GM19397 (cell line): Measurements from ENCODE around the gene MET.

Source experiments
- ATAC-seq: cut with Tn5 transposase; IDR thresholded peaks from one replicate; pipeline ENCODE4 v1.9.1; 2021; ENCODE audit warnings: mild to moderate bottlenecking, moderate library complexity; ENCODE audit not compliant: unreplicated experiment

Gene MET

GRCh38 chr7:116780966-116781365, 109.0 kb downstream of the MET start:
- no peak for ATAC-seq

GRCh38 chr7:116781584-116781983, 109.6 kb downstream of the MET start:
- no peak for ATAC-seq

DNA sequence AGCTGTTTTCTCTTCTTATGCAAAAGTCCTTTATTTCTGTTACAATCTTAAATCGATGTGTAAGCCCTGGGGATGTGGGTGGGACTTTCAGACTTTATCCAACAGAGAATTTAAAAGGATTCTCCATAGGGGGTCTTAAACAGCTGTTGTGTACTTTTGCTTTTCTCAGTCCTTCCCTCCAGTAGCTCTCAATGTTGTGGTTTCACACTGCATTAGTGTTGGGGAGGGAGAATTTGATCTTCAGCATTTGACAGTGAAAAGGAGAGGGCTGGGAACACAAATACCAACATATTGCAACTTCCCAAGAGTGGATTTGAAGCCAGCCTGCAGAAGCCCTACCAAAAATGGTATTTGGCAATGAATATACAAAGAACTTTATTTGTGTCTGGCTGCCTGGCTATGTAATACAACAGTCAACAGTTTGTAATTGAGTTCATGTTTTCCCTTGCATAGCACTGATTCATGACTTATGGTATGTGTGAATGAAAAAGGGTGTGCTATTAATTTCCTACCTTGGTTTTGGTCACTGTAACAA, 110.2 kb downstream of the MET start:
- ATAC-seq = no peak

- no peak for ATAC-seq
Measured at GRCh38 chr7:116783666-116784318, 111.8 kb downstream of the MET start.

DNA sequence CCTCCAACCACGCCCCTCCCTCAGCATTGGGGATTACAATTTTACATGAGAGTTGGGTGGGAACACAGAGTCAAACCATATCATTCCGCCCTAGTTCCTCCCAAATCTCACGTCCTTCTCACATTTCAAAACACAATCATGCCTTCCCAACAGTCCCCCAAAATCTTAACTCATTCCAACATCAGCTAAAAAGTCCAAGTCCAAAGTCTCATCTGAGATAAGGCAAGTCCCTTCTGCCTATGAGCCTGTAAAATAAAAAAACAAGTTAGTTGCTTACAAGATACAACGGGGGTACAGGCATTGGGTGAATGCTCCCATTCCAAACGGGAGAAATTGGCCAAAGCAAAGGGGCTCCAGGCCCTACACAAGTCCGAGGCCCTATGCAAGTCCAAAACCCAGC, 112.7 kb downstream of the MET start:
- no peak for ATAC-seq

DNA sequence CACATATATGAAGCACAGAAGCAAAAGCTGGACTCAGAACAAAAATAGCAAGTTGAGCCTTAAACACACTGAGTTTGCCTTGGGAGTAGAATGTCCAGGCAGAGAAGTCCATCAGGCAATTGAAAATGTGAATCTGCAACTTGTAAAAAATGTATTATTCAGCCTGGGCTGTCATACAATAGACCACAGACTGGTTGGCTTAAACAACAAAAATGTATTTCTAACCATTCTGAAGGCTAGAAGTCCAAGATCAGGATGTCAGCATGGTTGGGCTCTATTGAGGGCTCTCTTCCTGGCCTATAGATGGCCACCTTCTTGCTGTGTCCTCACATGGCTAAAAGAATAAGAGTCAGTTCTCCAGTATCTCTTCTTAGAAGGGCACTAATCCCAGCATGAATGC, 113.8 kb downstream of the MET start:
- no peak for ATAC-seq

GRCh38 chr7:116786791-116787443, 114.9 kb downstream of the MET start:
- peak; percentile 99 for ATAC-seq

- no peak for ATAC-seq
Measured at GRCh38 chr7:116787881-116788280, 115.9 kb downstream of the MET start.

DNA sequence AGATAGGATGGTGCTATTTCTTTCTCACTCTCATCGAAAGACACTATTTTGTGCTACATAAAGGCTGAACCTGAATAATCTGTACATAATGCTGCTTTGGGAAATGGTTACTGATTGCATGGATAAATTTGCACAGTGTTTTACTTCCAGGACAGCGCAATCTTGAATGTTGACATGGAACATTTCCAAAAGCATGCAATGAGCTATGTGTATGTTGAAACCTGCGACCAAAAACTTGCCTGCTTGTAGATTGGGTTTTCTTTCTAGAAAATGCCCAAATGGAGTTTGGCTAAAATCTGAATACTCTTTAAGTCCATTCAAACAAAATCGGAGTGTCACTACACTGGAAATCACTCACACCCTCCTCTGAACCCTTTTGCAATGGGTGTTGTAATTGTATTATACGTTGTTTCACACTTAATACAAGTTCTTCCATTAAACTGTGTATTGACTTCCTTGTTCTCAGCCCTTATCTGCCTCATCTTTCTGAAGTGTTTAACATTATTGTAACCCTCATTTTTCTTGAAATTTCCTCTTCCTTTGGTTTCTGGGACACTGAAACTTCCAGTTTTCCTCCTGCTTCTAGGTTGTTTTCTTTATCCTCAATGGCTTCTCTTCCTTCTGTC, 116.7 kb downstream of the MET start:
- no peak for ATAC-seq

DNA sequence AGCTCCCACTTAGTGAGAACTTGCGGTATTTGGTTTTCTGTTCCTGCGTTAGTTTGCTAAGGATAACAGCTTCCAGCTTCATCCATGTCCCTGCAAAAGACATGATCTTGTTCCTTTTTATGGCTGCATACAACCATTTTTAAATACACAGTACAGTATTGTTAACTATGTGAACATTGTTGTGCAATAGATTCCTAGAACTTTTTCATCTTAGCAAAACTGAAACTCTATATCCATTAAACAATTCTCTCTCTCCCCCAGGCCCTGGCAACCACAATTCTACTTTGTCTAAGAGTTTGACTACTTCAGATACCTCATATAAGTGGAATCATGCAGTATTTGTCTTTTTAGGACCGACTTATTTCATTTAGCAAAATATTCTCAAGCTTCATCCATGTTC, 118.0 kb downstream of the MET start:
- no peak for ATAC-seq

GRCh38 chr7:116792813-116793212, 120.8 kb downstream of the MET start:
- no peak for ATAC-seq

DNA sequence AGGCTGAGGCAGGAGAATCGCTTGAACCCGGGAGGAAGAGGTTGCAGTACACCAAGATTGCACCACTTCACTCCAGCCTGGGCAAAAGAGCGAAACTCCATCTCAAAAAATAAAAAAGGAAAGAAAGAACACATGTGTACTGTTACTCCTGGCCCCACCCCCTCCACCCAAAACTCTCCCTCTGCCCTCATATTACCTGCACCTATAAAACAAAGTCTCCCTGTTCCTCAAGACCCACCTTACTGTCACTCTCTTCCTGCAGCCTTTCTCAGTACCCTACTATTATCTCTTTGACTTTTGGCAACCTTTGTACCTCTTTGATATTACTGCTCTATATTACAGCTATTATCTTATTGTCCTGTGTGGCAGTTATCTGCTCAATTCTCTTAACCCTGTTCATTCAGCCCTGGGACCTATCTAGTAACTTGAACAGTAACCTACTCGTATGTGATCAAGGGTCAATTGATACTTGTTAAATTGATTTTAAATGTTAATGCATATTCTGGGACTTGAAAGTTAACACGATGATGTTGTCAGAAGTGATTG, 121.9 kb downstream of the MET start:
- ATAC-seq = no peak

DNA sequence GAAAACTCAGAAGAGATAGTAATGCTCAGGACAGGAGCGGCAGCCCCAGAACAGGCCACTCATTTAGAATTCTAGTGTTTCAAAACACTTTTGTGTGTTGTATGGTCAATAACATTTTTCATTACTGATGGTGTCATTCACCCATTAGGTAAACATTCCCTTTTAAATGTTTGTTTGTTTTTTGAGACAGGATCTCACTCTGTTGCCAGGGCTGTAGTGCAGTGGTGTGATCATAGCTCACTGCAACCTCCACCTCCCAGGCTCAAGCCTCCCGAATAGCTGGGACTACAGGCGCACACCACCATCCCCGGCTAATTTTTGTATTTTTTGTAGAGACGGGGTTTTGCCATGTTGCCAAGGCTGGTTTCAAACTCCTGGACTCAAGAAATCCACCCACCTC, 124.5 kb downstream of the MET start:
- no peak for ATAC-seq

DNA sequence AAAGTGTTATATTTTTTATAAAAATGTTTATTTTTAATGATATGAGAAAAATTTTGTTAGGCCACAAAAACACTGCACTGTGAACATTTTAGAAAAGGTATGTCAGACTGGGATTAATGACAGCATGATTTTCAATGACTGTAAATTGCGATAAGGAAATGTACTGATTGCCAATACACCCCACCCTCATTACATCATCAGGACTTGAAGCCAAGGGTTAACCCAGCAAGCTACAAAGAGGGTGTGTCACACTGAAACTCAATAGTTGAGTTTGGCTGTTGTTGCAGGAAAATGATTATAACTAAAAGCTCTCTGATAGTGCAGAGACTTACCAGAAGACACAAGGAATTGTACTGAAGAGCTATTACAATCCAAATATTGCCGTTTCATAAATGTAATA, 125.6 kb downstream of the MET start:
- no peak for ATAC-seq

DNA sequence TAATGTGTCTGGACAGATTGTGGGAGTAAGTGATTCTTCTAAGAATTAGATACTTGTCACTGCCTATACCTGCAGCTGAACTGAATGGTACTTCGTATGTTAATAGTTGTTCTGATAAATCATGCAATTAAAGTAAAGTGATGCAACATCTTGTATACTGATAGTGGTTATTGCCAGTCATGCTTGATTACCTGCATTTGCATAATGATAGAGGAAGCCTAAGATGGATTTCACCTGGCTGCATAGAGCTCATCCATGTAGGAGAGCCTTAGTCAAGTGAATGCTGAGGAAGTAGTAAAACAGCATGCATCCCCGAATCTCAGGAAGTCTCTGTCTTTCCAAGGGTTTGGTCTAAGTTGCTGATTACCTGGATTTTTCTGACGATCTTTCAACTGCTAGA, 126.2 kb downstream of the MET start:
- no peak for ATAC-seq

GRCh38 chr7:116799916-116800315, 127.9 kb downstream of the MET start:
- no peak for ATAC-seq

DNA sequence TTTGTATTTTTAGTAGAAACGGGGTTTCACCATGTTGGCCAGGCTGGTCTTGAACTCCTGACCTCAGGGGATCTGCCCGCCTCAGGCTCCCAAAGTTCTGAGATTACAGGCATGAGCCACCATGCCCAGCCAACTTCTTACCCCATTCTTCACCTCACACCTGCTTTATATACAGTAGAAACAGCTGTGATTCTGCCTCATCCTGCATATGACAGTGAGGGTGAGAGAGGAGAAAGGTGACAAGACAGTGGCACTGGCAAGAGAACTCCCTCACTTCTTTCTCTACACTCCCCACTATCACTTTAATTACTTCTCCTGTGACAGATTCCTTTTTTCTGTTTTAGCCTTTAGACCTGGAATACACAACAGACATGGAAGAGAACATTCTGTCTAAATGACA, 128.6 kb downstream of the MET start:
- no peak for ATAC-seq

GRCh38 chr7:116801092-116801710, 129.2 kb downstream of the MET start:
- no peak for ATAC-seq

- no peak for ATAC-seq
Measured at GRCh38 chr7:116802144-116802745, 130.2 kb downstream of the MET start.

GRCh38 chr7:116802746-116803152, 130.8 kb downstream of the MET start:
- ATAC-seq = no peak

DNA sequence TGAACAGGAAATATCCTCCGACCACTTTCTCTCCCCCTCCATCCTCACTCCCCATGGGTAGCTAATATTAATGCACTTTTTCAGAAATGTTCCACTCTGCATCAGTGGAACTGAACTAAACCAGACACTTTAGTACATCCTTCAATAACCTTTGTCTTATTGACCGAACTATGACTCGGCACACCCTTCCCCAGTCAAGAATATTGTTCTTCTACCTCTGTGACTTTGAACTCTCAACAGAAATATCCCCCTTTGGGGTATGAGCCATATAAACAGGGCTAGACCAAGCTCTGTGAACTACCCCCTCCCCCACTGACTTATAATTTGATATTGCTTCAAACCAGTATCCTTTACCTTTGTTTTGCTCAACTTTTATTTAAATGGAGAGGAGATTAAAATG, 132.5 kb downstream of the MET start:
- ATAC-seq = no peak
